Endothelial cell of umbilical vein (primary cell): ENCODE measurements around the gene CISD3.

Source experiments
- EZH2 ChIP-seq: IDR thresholded peaks from 2 replicates; pipeline ENCODE4 v1.6.1; 2012; ENCODE audit warnings: borderline replicate concordance, low read depth, mild to moderate bottlenecking, moderate library complexity, low read length, inconsistent platforms; ENCODE audit not compliant: severe bottlenecking
- GATA2 ChIP-seq: IDR thresholded peaks from 2 replicates; pipeline ENCODE4 v1.7.0; 2011; ENCODE audit warnings: low read depth, mild to moderate bottlenecking, moderate library complexity, mixed read lengths, low read length; ENCODE audit not compliant: insufficient read length, insufficient read depth
- JUN ChIP-seq: IDR thresholded peaks from 2 replicates; pipeline ENCODE4 v1.6.1; 2011; ENCODE audit warnings: borderline replicate concordance, low read depth; ENCODE audit not compliant: insufficient read length, insufficient read depth
- MYC ChIP-seq: IDR thresholded peaks from one replicate; pipeline ENCODE4 v1.6.1; 2011; ENCODE audit warnings: mild to moderate bottlenecking, low read depth, low read length
- POLR2A ChIP-seq: IDR thresholded peaks from 2 replicates; pipeline ENCODE4 v1.6.1; 2012; ENCODE audit warnings: low read depth, mild to moderate bottlenecking, control low read depth, low read length
- POLR2AphosphoS5 ChIP-seq: IDR thresholded peaks from 2 replicates; pipeline ENCODE4 v1.6.1; 2012; ENCODE audit warnings: low read depth, mild to moderate bottlenecking, control low read depth, low read length, moderate library complexity; ENCODE audit not compliant: insufficient read depth
- TF ChIP-seq, protein P1 (sequence below), 2 donors: IDR thresholded peaks; 1 replicate in 1 of 2; 2 replicates in 1 of 2; pipeline ENCODE4 v1.5.1; 2011; ENCODE audit warnings: low read length in 2 of 2, mild to moderate bottlenecking in 2 of 2, moderate library complexity in 2 of 2, control low read depth in 1 of 2, inconsistent platforms in 1 of 2, low read depth in 1 of 2; ENCODE audit not compliant: insufficient read depth in 1 of 2; ENCODE audit errors: extremely low read depth in 1 of 2

DNA sequence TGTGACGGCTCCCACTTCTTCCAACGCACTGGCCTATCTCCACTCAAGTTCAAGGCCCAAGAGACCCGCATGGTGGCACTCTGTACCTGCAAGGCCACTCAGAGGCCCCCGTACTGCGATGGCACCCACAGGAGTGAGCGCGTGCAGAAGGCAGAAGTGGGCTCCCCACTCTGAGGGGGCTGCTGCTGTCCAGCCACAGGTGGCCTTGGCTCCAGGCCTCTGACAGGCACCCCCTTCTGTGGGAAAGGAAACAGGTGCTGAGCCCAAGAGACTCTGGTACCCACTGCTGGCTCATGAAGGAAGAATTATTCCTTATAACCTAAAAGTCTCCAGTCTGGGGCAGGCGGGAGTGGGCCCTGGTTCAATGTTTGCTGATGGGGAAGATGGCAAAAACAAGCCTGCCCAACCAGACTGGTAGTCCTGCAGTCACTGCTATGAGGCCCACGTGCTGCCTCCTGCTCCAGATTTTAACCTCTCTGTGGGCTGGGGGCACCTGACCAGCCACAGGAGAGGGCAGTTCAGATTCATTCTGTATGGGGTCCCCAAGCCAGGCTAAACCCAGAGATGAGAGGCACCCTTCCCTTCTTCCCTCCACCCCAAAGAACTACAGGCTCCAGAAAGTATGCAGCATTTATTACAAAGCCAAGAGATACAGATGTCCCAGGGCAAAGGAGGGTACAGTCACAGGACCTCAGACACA is 3.3 kb downstream of the CISD3 start:
- no peak for TF ChIP-seq POLR2AphosphoS5
- TF ChIP-seq, protein P1, sequence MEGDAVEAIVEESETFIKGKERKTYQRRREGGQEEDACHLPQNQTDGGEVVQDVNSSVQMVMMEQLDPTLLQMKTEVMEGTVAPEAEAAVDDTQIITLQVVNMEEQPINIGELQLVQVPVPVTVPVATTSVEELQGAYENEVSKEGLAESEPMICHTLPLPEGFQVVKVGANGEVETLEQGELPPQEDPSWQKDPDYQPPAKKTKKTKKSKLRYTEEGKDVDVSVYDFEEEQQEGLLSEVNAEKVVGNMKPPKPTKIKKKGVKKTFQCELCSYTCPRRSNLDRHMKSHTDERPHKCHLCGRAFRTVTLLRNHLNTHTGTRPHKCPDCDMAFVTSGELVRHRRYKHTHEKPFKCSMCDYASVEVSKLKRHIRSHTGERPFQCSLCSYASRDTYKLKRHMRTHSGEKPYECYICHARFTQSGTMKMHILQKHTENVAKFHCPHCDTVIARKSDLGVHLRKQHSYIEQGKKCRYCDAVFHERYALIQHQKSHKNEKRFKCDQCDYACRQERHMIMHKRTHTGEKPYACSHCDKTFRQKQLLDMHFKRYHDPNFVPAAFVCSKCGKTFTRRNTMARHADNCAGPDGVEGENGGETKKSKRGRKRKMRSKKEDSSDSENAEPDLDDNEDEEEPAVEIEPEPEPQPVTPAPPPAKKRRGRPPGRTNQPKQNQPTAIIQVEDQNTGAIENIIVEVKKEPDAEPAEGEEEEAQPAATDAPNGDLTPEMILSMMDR (IDR thresholded peaks at IDR 0.05; ENCODE audit: extremely low read depth in 1 of 2, insufficient read depth in 1 of 2, low read depth in 1 of 2, low read length in 2 of 2), result no peak
- TF ChIP-seq EZH2, result no peak
- TF ChIP-seq GATA2, result no peak
- TF ChIP-seq POLR2A, result no peak
- no peak for TF ChIP-seq MYC
- TF ChIP-seq JUN, result no peak
